HG03432 (cell line): ENCODE data around the gene SUSD6.
A peak's percentile ranks its signal among the peaks of the same experiment; 100 is the strongest.
"Not testable (repeated sequence)": the region's sequence is repeated elsewhere in the genome, so short reads cannot be mapped to it uniquely, and the experiment has no call there.

Experiments
- ATAC-seq: cut with Tn5 transposase; IDR thresholded peaks from one replicate; pipeline ENCODE4 v1.9.1; 2021; ENCODE audit warnings: mild to moderate bottlenecking, moderate library complexity; ENCODE audit not compliant: unreplicated experiment

The SUSD6 gene

DNA sequence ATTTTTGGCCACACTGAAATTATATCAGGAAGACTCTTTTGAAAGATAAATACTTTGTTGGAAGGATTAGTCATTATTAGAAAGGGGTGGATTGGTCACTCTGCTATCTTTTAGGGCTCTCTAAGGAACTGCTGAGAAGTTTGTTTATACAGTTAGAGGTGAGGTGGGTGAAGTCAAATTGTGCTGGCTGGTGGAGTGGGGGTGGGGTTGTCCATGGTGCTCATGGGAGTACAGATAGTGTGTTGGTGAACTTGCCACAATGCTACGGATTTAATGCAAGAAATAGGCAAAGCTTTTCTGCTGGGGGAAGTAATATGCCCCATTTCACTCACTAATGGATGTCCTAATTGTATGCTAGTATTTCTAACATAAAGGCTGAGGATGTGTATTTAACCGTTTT lies 35.8 kb downstream of the SUSD6 start:
- ATAC-seq, result no peak

GRCh38 chr14:69647642-69648041 lies 36.2 kb downstream of the SUSD6 start:
- ATAC-seq, result not testable (repeated sequence)

DNA sequence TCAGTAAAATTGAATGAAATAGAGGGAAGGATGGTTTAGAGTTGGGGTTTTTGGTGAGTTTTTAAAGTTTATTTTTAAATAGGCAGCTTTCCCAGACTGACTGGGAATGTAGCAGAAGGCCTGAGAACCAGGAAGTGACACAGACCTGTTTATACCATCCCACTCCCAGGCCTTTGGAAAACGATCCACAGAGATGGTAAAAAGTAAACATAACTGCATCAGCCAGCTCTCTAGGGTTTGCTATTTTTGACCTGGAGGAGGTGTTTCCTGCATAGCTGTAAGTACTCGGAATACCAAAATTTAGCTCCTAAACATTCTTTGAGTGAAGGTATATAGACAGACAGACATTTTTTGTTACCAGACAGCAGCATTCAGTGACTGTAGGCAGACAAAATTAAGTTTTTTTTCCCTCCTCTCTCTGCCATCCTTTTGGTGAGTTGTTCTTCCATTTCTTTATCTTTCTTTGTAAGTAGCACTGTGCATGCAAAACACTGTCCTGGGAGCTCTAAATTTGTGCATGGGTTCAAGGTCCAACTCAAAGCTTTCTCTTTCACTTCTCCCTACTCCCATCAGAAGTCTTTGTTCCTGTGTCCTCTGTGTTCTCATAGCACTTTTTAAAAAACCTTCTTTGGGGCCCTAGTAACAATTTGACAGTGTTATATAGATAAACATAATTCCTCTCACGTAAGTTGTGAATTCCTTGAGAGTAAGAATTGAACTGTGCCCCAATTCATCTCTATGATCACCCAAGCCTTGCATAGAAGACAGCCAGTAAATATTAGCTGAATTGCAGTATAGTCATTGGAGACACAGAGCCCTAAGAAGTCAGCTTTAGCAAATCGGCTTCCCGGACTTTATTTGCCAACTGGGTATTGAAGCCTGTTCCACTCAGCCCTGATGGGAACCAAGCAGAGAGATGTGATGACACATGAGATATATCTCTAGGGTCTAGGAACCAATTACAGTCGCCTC lies 37.4 kb downstream of the SUSD6 start:
- ATAC-seq, result peak; percentile 64

DNA sequence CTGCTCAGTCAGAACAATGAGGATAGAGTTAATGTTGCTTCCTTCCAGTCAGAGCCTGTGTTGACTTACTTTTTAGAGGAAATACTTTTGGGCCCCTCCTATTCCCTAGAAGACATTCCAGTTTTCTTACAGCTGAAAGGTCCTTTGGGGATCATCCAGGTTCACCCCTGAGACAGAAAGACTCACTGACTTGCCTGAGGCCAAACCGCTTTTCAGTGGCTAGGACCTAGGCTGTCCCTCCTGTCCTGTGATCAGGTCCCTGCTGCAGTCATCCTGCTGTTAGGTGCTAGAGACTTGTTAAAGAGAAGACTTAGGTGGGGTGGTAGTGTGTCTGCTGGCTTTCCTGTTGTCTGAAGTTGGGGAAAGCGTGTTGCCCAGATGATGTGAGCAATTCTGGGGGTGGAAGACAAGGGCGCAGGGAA lies 39.6 kb downstream of the SUSD6 start:
- ATAC-seq, result no peak

- ATAC-seq, result no peak
Observed at GRCh38 chr14:69651664-69652063, 40.3 kb downstream of the SUSD6 start.

DNA sequence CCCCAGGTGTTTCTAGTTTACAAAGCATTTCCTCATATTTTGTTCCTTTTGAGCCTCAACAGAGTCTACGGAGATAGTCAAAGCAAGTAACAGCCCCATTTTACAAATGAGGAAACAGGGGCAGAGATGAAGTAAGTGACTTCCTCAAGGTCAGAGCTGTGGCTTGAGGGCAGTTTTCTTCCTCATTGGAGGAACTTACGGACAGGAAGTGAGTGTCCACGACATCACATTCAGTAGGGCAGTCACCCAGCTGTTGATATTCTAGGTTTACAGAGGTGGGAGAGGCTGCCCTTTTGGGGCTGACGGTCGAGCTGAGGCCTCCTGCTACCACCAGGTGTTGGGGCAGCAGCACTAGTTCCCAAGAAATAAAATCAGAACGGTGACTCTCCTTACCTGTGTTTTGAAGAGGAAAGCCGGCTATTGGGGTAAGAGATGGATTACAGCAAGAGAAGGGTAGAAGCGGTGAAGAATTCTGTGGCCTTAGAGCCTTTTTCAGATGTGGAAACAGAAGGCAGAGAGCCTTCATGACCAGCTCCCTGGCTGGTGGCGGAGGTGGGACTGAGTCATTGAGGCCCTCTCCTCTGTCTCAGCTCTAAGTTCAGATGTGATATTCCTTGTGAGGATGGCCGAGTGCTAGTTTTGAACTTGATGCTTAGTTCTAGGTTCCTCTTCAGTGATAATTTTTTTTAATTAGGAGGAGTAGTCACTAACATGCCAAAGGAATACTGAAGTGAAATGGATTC lies 41.7 kb downstream of the SUSD6 start:
- ATAC-seq, result peak; percentile 42

DNA sequence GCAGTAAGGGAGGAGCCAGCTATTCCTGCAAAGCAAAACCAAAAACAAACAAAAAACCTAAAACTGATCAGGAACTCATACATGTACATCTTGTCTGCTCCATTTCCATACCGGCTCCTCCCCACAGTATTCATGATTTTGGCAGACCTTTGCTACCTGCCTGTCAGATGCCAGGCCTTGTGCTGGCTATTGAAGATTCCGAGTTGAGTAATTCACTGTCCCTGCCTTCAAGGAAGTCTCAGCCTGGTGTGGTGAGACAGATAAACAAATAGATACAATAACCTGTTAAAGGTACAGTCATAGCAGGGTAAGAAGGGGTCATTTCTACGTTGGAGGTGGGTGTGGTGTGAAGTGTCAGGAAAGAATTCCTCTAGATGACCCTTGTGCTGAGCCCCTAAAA lies 42.7 kb downstream of the SUSD6 start:
- no peak for ATAC-seq

DNA sequence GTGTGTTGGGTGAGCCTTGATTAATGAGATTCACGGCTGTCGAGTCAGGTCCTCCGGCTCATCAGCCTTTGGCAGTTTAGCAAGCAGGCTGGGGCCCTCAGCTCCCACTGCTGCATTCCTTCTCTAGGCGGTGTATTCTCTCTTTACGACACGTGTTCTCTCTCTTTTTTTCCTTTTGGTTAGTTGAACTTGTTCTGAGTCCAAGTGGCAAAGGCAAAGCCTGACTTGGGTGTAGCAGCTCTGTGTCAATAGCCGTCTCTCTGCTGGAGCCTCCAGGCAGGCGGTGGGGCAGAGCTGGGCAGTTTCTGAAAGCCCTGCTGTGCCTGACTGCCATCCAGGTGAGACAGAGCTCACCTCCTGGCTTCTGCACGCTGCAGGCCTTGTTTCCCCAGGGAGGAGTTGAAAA lies 46.6 kb downstream of the SUSD6 start:
- ATAC-seq, result no peak

GRCh38 chr14:69658664-69659261 lies 47.4 kb downstream of the SUSD6 start:
- ATAC-seq, result no peak

- no peak for ATAC-seq
Observed at GRCh38 chr14:69660344-69661193, 49.2 kb downstream of the SUSD6 start.

GRCh38 chr14:69661194-69661537 lies 49.8 kb downstream of the SUSD6 start:
- ATAC-seq, result no peak

GRCh38 chr14:69662636-69663299 lies 51.4 kb downstream of the SUSD6 start:
- ATAC-seq, result no peak

DNA sequence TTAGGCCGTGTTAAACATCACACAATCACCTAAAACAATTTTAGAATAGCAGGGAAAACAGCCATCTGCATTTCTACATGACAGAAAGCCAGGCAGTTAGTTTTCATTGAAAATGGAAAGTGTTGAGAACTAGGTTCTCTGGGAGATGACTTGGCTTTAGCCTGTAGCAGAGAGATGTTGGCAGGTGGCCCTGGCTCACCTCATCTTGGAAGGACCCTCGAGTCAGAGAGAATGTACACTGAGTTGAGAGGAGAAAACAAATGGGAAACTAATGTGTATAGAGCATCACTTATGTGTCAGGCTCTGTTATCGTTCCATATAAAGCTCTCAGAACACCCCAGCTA lies 51.9 kb downstream of the SUSD6 start:
- ATAC-seq, result no peak

GRCh38 chr14:69664265-69664664 lies 52.9 kb downstream of the SUSD6 start:
- no peak for ATAC-seq

DNA sequence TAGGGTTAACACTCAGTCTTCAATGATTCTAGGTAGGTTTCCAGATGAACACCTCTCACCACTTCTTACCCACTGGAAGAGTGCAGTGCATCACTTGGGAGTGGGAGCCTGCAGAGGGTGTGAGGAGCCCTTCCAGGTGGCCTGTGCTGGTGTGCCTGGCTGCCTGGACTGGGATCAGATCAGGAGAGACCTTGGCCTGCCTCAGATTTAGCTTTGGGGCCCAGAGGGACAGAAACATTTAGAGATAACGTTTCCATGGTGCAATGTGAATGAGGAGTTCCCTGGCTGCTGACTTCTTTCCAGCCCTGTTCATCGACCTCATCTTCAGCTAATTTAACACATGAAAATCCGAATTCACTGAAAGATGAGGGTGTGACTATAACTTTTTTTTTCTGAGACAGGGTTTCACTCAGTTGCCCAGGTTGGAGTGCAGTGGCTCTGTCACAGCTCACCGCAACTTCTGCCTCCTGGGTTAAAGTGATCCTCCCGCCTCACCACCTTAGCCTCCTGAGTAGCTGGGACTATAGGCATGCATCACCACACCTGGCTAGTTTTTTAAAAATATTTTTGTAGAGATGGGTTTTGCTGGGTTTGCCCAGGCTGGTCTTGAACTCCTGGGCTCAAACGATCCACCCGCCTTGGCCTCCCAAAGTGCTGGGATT lies 53.6 kb downstream of the SUSD6 start:
- ATAC-seq, result no peak

GRCh38 chr14:69665631-69666030 lies 54.2 kb downstream of the SUSD6 start:
- ATAC-seq, result no peak

GRCh38 chr14:69666112-69666511 lies 54.7 kb downstream of the SUSD6 start:
- no peak for ATAC-seq

GRCh38 chr14:69666690-69667211 lies 55.4 kb downstream of the SUSD6 start:
- ATAC-seq, result peak; percentile 6

GRCh38 chr14:69667938-69668335 lies 56.5 kb downstream of the SUSD6 start:
- ATAC-seq, result peak; percentile 34

- no peak for ATAC-seq
Observed at GRCh38 chr14:69669375-69669774, 58.0 kb downstream of the SUSD6 start.
